ENCODE data around the gene ADORA3.

ADORA3 gene

GRCh38 chr1:111474106-111474505 is 29.3 kb downstream of the ADORA3 start:
- DNase-seq, result no peak

- DNase-seq, result no peak
These were observed 31.9 kb downstream of the ADORA3 start for GRCh38 chr1:111471538-111471937.

GRCh38 chr1:111471012-111471411 is 32.4 kb downstream of the ADORA3 start:
- peak; percentile 69 for DNase-seq

- DNase-seq, result no peak
These were observed 32.8 kb downstream of the ADORA3 start for GRCh38 chr1:111470596-111470995.

GRCh38 chr1:111469539-111469938 is 33.9 kb downstream of the ADORA3 start:
- DNase-seq, result no peak

GRCh38 chr1:111468717-111469100 is 34.7 kb downstream of the ADORA3 start:
- DNase-seq, result no peak

- DNase-seq, result no peak
These were observed 35.3 kb downstream of the ADORA3 start for GRCh38 chr1:111467865-111468716.

GRCh38 chr1:111466480-111466879 is 37.0 kb downstream of the ADORA3 start:
- DNase-seq, result no peak

GRCh38 chr1:111465754-111466153 is 37.7 kb downstream of the ADORA3 start:
- no peak for DNase-seq

GRCh38 chr1:111463029-111463683 is 40.3 kb downstream of the ADORA3 start:
- DNase-seq, result no peak

- no peak for DNase-seq
These were observed 40.9 kb downstream of the ADORA3 start for GRCh38 chr1:111462370-111463028.

GRCh38 chr1:111461765-111462164 is 41.7 kb downstream of the ADORA3 start:
- DNase-seq, result no peak

GRCh38 chr1:111455642-111456031 is 47.8 kb downstream of the ADORA3 start:
- no peak for DNase-seq

GRCh38 chr1:111454859-111455641 is 48.4 kb downstream of the ADORA3 start:
- DNase-seq, result no peak

GRCh38 chr1:111453706-111454105 is 49.7 kb downstream of the ADORA3 start:
- DNase-seq, result no peak

GRCh38 chr1:111452581-111452980 is 50.9 kb downstream of the ADORA3 start:
- DNase-seq, result no peak

GRCh38 chr1:111450185-111450584 is 53.2 kb downstream of the ADORA3 start:
- DNase-seq, result no peak

GRCh38 chr1:111449703-111450017 is 53.8 kb downstream of the ADORA3 start:
- no peak for DNase-seq
